ENCODE measurements around the gene GLOD5. TPM values are rescaled to one million over a fixed set of nuclear protein-coding genes. Genes with fewer than 3 reads are reported as not detected.

Gene GLOD5
- total and polyA plus RNA-seq, 2 experiments from 2014 or later: 2.4 TPM; not detected in 1

DNA sequence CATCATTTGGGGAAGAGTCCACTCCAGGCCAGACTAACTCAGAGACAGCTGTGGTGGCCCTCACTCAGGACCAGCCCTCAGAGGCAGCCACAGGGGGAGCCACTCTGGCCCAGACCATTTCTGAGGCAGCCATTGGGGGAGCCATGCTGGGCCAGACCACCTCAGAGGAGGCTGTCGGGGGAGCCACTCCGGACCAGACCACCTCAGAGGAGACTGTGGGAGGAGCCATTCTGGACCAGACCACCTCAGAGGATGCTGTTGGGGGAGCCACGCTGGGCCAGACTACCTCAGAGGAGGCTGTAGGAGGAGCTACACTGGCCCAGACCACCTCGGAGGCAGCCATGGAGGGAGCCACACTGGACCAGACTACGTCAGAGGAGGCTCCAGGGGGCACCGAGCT, 61.5 kb downstream of the GLOD5 start:
- no peaks in the 10 kb centered on the region for H4K20me1 ChIP-seq (ENCODE audit: insufficient read depth, poor library complexity, severe bottlenecking)
- no peaks in the 10 kb centered on the region for H3K79me2 ChIP-seq
- H3K4me2 ChIP-seq: no peak overlapping the region
- no peak for DNase-seq (ENCODE audit: low spot score)
- H3K27ac ChIP-seq: no peak overlapping the region
- no peak overlapping the region for H2AFZ ChIP-seq
- no peak overlapping the region for H3K4me3 ChIP-seq
- H3K36me3 ChIP-seq (replicated peaks; ENCODE audit: insufficient read depth, low read depth): no peaks in the 10 kb centered on the region
- H3K4me1 ChIP-seq (ENCODE audit: insufficient read depth): no peaks in the 10 kb centered on the region
- WGBS (ENCODE audit: low lambda C conversion rate, missing lambda C conversion rate): 90% methylated on average over 6 of the region's 6 CpGs
- H3K9me3 ChIP-seq (ENCODE audit: low read depth): no peaks in the 10 kb centered on the region
- no peaks in the 10 kb centered on the region for H3K9me2 ChIP-seq (replicated peaks; ENCODE audit: insufficient read depth)
- TF ChIP-seq, protein P1, sequence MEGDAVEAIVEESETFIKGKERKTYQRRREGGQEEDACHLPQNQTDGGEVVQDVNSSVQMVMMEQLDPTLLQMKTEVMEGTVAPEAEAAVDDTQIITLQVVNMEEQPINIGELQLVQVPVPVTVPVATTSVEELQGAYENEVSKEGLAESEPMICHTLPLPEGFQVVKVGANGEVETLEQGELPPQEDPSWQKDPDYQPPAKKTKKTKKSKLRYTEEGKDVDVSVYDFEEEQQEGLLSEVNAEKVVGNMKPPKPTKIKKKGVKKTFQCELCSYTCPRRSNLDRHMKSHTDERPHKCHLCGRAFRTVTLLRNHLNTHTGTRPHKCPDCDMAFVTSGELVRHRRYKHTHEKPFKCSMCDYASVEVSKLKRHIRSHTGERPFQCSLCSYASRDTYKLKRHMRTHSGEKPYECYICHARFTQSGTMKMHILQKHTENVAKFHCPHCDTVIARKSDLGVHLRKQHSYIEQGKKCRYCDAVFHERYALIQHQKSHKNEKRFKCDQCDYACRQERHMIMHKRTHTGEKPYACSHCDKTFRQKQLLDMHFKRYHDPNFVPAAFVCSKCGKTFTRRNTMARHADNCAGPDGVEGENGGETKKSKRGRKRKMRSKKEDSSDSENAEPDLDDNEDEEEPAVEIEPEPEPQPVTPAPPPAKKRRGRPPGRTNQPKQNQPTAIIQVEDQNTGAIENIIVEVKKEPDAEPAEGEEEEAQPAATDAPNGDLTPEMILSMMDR (IDR thresholded peaks at IDR 0.05; ENCODE audit: poor library complexity): no peak
- TF ChIP-seq EZH2 (IDR thresholded peaks at IDR 0.05; ENCODE audit: borderline replicate concordance): no peak
- TF ChIP-seq EZH2phosphoT487 (IDR thresholded peaks at IDR 0.05; ENCODE audit: low read depth, severe bottlenecking, unreplicated experiment): no peak
- no peaks in the 10 kb centered on the region for H3K27me3 ChIP-seq

Small RNA genes within 50 kb of the gene (small RNA-seq; reads per million reads assigned to genes)
- gene RNU6-1056P (not detected), gene RNU6-29P (not detected)

Other genes starting within 250 kb of the GLOD5 start
- 225 and 235 TPM in 2 replicates for gene EBP, start 239.9 kb upstream of the GLOD5 start, total RNA-seq
- 286 and 390 TPM in 2 replicates for gene EBP, start 239.9 kb upstream of the GLOD5 start, polyA plus RNA-seq
- 3.0 and 4.5 TPM in 2 replicates for gene TBC1D25, start 222.0 kb upstream of the GLOD5 start, total RNA-seq
- gene TBC1D25, start 222.0 kb upstream of the GLOD5 start, polyA plus RNA-seq: 11.0 and 11.2 TPM in 2 replicates
- gene RBM3, start 187.3 kb upstream of the GLOD5 start, total RNA-seq: 98.6 and 135 TPM in 2 replicates
- gene RBM3, start 187.3 kb upstream of the GLOD5 start, polyA plus RNA-seq: 64.8 and 102 TPM in 2 replicates
- 76.9 and 117 TPM in 2 replicates for gene WDR13, start 164.3 kb upstream of the GLOD5 start, total RNA-seq
- 158 and 167 TPM in 2 replicates for gene WDR13, start 164.3 kb upstream of the GLOD5 start, polyA plus RNA-seq
- gene WAS, start 77.9 kb upstream of the GLOD5 start, total RNA-seq: 0.32 TPM in 1 of 2 replicates, not detected in the other
- gene WAS, start 77.9 kb upstream of the GLOD5 start, polyA plus RNA-seq: 0.73 and 2.4 TPM in 2 replicates
- gene SUV39H1, start 65.0 kb upstream of the GLOD5 start, total RNA-seq: 2.9 and 3.1 TPM in 2 replicates
- gene SUV39H1, start 65.0 kb upstream of the GLOD5 start, polyA plus RNA-seq: 5.3 and 9.1 TPM in 2 replicates
- gene GATA1, start 24.8 kb downstream of the GLOD5 start, total RNA-seq: not detected in 2 replicates
- gene GATA1, start 24.8 kb downstream of the GLOD5 start, polyA plus RNA-seq: 0.13 TPM in 1 of 2 replicates, not detected in the other
- 66.5 and 68.9 TPM in 2 replicates for gene HDAC6, start 40.3 kb downstream of the GLOD5 start, total RNA-seq
- gene HDAC6, start 40.3 kb downstream of the GLOD5 start, polyA plus RNA-seq: 96.3 and 115 TPM in 2 replicates
- 0.47 TPM in 1 of 2 replicates, not detected in the other for gene ERAS, start 64.8 kb downstream of the GLOD5 start, total RNA-seq
- 0.65 TPM in 1 of 2 replicates, not detected in the other for gene ERAS, start 64.8 kb downstream of the GLOD5 start, polyA plus RNA-seq
- 39.0 and 45.8 TPM in 2 replicates for gene PCSK1N, start 73.9 kb downstream of the GLOD5 start, total RNA-seq
- 97.0 and 97.7 TPM in 2 replicates for gene PCSK1N, start 73.9 kb downstream of the GLOD5 start, polyA plus RNA-seq
- gene TIMM17B, start 136.0 kb downstream of the GLOD5 start, total RNA-seq: 42.5 and 56.7 TPM in 2 replicates
- gene TIMM17B, start 136.0 kb downstream of the GLOD5 start, polyA plus RNA-seq: 113 and 132 TPM in 2 replicates
- 33.8 and 35.3 TPM in 2 replicates for gene PQBP1, start 136.2 kb downstream of the GLOD5 start, total RNA-seq
- 82.9 and 87.6 TPM in 2 replicates for gene PQBP1, start 136.2 kb downstream of the GLOD5 start, polyA plus RNA-seq
- gene SLC35A2, start 149.9 kb downstream of the GLOD5 start, total RNA-seq: 40.8 and 49.5 TPM in 2 replicates
- 82.4 and 95.9 TPM in 2 replicates for gene SLC35A2, start 149.9 kb downstream of the GLOD5 start, polyA plus RNA-seq
- 7.0 and 11.5 TPM in 2 replicates for gene PIM2, start 157.3 kb downstream of the GLOD5 start, total RNA-seq
- 16.8 and 17.2 TPM in 2 replicates for gene PIM2, start 157.3 kb downstream of the GLOD5 start, polyA plus RNA-seq
- 27.7 and 32.5 TPM in 2 replicates for gene OTUD5, start 195.9 kb downstream of the GLOD5 start, total RNA-seq
- 49.9 and 51.2 TPM in 2 replicates for gene OTUD5, start 195.9 kb downstream of the GLOD5 start, polyA plus RNA-seq
- gene KCND1, start 210.1 kb downstream of the GLOD5 start, total RNA-seq: 0.64 and 0.87 TPM in 2 replicates
- gene KCND1, start 210.1 kb downstream of the GLOD5 start, polyA plus RNA-seq: 2.0 and 3.2 TPM in 2 replicates
- 17.8 and 20.2 TPM in 2 replicates for gene GRIPAP1, start 240.5 kb downstream of the GLOD5 start, total RNA-seq
- gene GRIPAP1, start 240.5 kb downstream of the GLOD5 start, polyA plus RNA-seq: 30.6 and 31.4 TPM in 2 replicates

All from hepatocyte (in vitro differentiated cells).